MCF 10A (cell line): ENCODE data around the gene GLRB. TPM values are rescaled to one million over a fixed set of nuclear protein-coding genes. Genes with fewer than 3 reads are reported as not detected.

Experiments used
- BruUV-seq: library from RNA; stranded (reverse); fragments of 400-500 nt; replicated peaks from 2 replicates; lab custom pipeline; 2021; lab: Mats Ljungman, UMichigan
- CTCF ChIA-PET: fragments of 300-600 bp; sonication (Branson Sonifier 250); formaldehyde crosslinking; extraction: SDS; loops from one replicate; lab custom pipeline; 2021; ENCODE audit warnings: antibody characterized with exemption, inconsistent platforms; lab: Yijun Ruan, JAX
- POLR2A ChIA-PET: fragments of 300-600, 350-650 bp; sonication (Branson Sonifier 250); formaldehyde crosslinking; extraction: SDS; loops from one replicate; lab custom pipeline; 2020; ENCODE audit warnings: antibody characterized with exemption, inconsistent platforms; lab: Yijun Ruan, JAX
- DNase-seq: peaks from one replicate; pipeline ENCODE4 v3.0.0-alpha.2; 2018; ENCODE audit not compliant: unreplicated experiment
- H3K27ac Mint-ChIP-seq: one replicate; pipeline ENCODE4 v1.8.0; 2022; ENCODE audit warnings: mild to moderate bottlenecking, low read depth, mixed read lengths; ENCODE audit not compliant: unreplicated experiment
- H3K27me3 Mint-ChIP-seq: one replicate; pipeline ENCODE4 v1.8.0; 2022; ENCODE audit warnings: mixed read lengths; ENCODE audit not compliant: insufficient read depth, unreplicated experiment
- H3K36me3 Mint-ChIP-seq: one replicate; pipeline ENCODE4 v1.8.0; 2022; ENCODE audit warnings: mild to moderate bottlenecking, moderate library complexity, mixed read lengths; ENCODE audit not compliant: insufficient read depth, unreplicated experiment
- H3K4me1 Mint-ChIP-seq: one replicate; pipeline ENCODE4 v1.8.0; 2022; ENCODE audit warnings: mixed read lengths; ENCODE audit not compliant: insufficient read depth, unreplicated experiment
- H3K4me3 Mint-ChIP-seq: one replicate; pipeline ENCODE4 v1.8.0; 2022; ENCODE audit warnings: mild to moderate bottlenecking, moderate library complexity, mixed read lengths; ENCODE audit not compliant: unreplicated experiment
- H3K9me3 Mint-ChIP-seq: one replicate; pipeline ENCODE4 v1.8.0; 2022; ENCODE audit warnings: mixed read lengths; ENCODE audit not compliant: unreplicated experiment
- CTCF ChIP-seq: fragments of 200-600 bp; IDR thresholded peaks from one replicate; pipeline ENCODE4 v1.8.0; 2022; ENCODE audit warnings: antibody characterized with exemption, mild to moderate bottlenecking; ENCODE audit not compliant: unreplicated experiment
- intact Hi-C: fragments of 100-400 bp; cut with micrococcal nuclease; formaldehyde crosslinking; loops from 2 replicates; pipeline ENCODE4 v1.14.1; 2022
- total RNA-seq: library from RNA; stranded (reverse); gene quantifications from 2 replicates; pipeline ENCODE4 v1.2.3, GENCODE V29; 2022

Gene GLRB
- total RNA-seq, 1 experiment from 2014 or later, result 5.9 TPM

GRCh38 chr4:157184300-157184699 is 108.3 kb downstream of the GLRB start:
- no peak for DNase-seq
- H3K4me3 Mint-ChIP-seq, result no peak overlapping the region
- peaks cover 8% of the 10 kb centered on the region for H3K9me3 Mint-ChIP-seq
- no TSS peak for BruUV-seq
- no peaks in the 10 kb centered on the region for H3K36me3 Mint-ChIP-seq
- ChIA-PET CTCF (no interaction called here), POLR2A (no interaction called here)
- H3K27me3 Mint-ChIP-seq, result no peaks in the 10 kb centered on the region
- H3K4me1 Mint-ChIP-seq, result no peaks in the 10 kb centered on the region
- intact Hi-C loops, result no loop called here
- no peak for TF ChIP-seq CTCF
- no peak overlapping the region for H3K27ac Mint-ChIP-seq

- no peak for DNase-seq
- no TSS peak for BruUV-seq
- Mint-ChIP-seq H3K4me1 (no peaks in the 10 kb centered on the region), H3K27ac (no peak overlapping the region), H3K27me3 (no peaks in the 10 kb centered on the region), H3K9me3 (peaks cover 8% of the 10 kb centered on the region), H3K36me3 (no peaks in the 10 kb centered on the region), H3K4me3 (no peak overlapping the region)
- intact Hi-C loops, result no loop called here
- POLR2A ChIA-PET, result no interaction called here
- CTCF ChIA-PET, result no interaction called here
- TF ChIP-seq CTCF, result no peak
Measured at GRCh38 chr4:157185363-157185762, 109.4 kb downstream of the GLRB start.

- BruUV-seq, result no TSS peak
- ChIA-PET CTCF (interaction anchor here (0.6 kb wide), 1 partner anchor 712 kb away, joined by 4 read pairs; no protein-coding TSS in a partner anchor), POLR2A (no interaction called here)
- no peak for TF ChIP-seq CTCF
- no peak for DNase-seq
- H3K4me1 Mint-ChIP-seq, result no peaks in the 10 kb centered on the region
- no peak overlapping the region for H3K27ac Mint-ChIP-seq
- no peaks in the 10 kb centered on the region for H3K9me3 Mint-ChIP-seq
- no peaks in the 10 kb centered on the region for H3K36me3 Mint-ChIP-seq
- no peak overlapping the region for H3K4me3 Mint-ChIP-seq
- no peaks in the 10 kb centered on the region for H3K27me3 Mint-ChIP-seq
- intact Hi-C loops, result no loop called here
Measured at GRCh38 chr4:157195374-157195773, 119.4 kb downstream of the GLRB start.

GRCh38 chr4:157196046-157196445 is 120.1 kb downstream of the GLRB start:
- DNase-seq, result no peak
- no peaks in the 10 kb centered on the region for H3K36me3 Mint-ChIP-seq
- intact Hi-C loops, result no loop called here
- H3K27ac Mint-ChIP-seq, result no peak overlapping the region
- ChIA-PET CTCF (interaction anchor here (0.6 to 0.7 kb wide), 2 partner anchors 23 to 419 kb away, joined by 3 read pairs; no protein-coding TSS in a partner anchor), POLR2A (no interaction called here)
- no peak for TF ChIP-seq CTCF
- H3K4me3 Mint-ChIP-seq, result no peak overlapping the region
- H3K27me3 Mint-ChIP-seq, result no peaks in the 10 kb centered on the region
- H3K9me3 Mint-ChIP-seq, result no peaks in the 10 kb centered on the region
- no peaks in the 10 kb centered on the region for H3K4me1 Mint-ChIP-seq
- no TSS peak for BruUV-seq
